Panc1 (cell line): ENCODE results near the gene UBE3B. TPM values are rescaled to one million over a fixed set of nuclear protein-coding genes. Genes with fewer than 3 reads are reported as not detected.

Source experiments
- ATAC-seq: fragments of 200-7000 bp; cut with Tn5 transposase; 2 replicates; pipeline ENCODE4 v1.9.1; 2020; ENCODE audit warnings: mild to moderate bottlenecking, moderate library complexity
- BruUV-seq: library from RNA; stranded (reverse); fragments of 400-500 nt; replicated peaks from 2 replicates; lab custom pipeline; 2021; lab: Mats Ljungman, UMichigan
- CTCF ChIA-PET: fragments of 300-600 bp; sonication (Branson Sonifier 250); formaldehyde crosslinking; loops from one replicate; lab custom pipeline; 2022; ENCODE audit warnings: antibody characterized with exemption; lab: Charles Lee
- POLR2A ChIA-PET: fragments of 300-600 bp; sonication (Branson Sonifier 250); formaldehyde crosslinking; loops from one replicate; lab custom pipeline; 2022; ENCODE audit warnings: antibody characterized with exemption; lab: Charles Lee
- DNase-seq: peaks from one replicate; pipeline ENCODE4 v3.0.0-alpha.2; 2010; ENCODE audit warnings: low read depth, low spot score
- H3K27ac ChIP-seq: 2 replicates; pipeline ENCODE4 v1.5.1; 2011; ENCODE audit warnings: mild to moderate bottlenecking, low read length, inconsistent platforms
- H3K27me3 ChIP-seq: fragments of 200-500 bp; sonication (Bioruptor generic); 2 replicates; pipeline ENCODE4 v1.6.0; 2014; ENCODE audit warnings: low read length, inconsistent platforms; ENCODE audit not compliant: control insufficient read depth, insufficient read depth
- H3K36me3 ChIP-seq: fragments of 200-500 bp; sonication (Bioruptor generic); 2 replicates; pipeline ENCODE4 v1.5.1; 2014; ENCODE audit warnings: inconsistent platforms, mild to moderate bottlenecking, low read length, moderate library complexity; ENCODE audit not compliant: control insufficient read depth, insufficient read depth
- H3K4me1 ChIP-seq: 2 replicates; pipeline ENCODE4 v1.5.1; 2011; ENCODE audit warnings: inconsistent platforms, mild to moderate bottlenecking, low read length, moderate library complexity; ENCODE audit not compliant: control insufficient read depth, insufficient read depth
- H3K4me3 ChIP-seq, 2 experiments: 2 replicates each; pipeline ENCODE4 v1.5.1; 2011 to 2012; ENCODE audit warnings: low read depth in 2 of 2, low read length in 2 of 2, mild to moderate bottlenecking in 2 of 2, inconsistent platforms in 1 of 2, moderate library complexity in 1 of 2
- H3K9me3 ChIP-seq: fragments of 200-500 bp; sonication (Bioruptor generic); 2 replicates; pipeline ENCODE4 v1.5.1; 2014; ENCODE audit warnings: low read depth, mild to moderate bottlenecking, inconsistent platforms, low read length, moderate library complexity; ENCODE audit not compliant: control insufficient read depth, insufficient read depth
- CTCF ChIP-seq: fragments of 450-650 bp; IDR thresholded peaks from 2 replicates; pipeline ENCODE4 v1.5.1; 2017; ENCODE audit warnings: mild to moderate bottlenecking
- POLR2AphosphoS5 ChIP-seq: IDR thresholded peaks from 2 replicates; pipeline ENCODE4 v1.6.1; 2012; ENCODE audit warnings: mild to moderate bottlenecking, low read depth, low read length, moderate library complexity
- REST ChIP-seq, 2 experiments: IDR thresholded peaks; 2 replicates each; pipeline ENCODE4 v1.6.1; 2011 to 2012; ENCODE audit warnings: low read depth in 2 of 2, control low read depth in 1 of 2, low read length in 1 of 2, mild to moderate bottlenecking in 1 of 2, moderate library complexity in 1 of 2; ENCODE audit not compliant: insufficient read depth in 1 of 2
- SIN3A ChIP-seq: IDR thresholded peaks from 2 replicates; pipeline ENCODE4 v1.6.1; 2012; ENCODE audit warnings: low read depth, mild to moderate bottlenecking, low read length, moderate library complexity, borderline replicate concordance; ENCODE audit not compliant: insufficient read depth
- TCF7L2 ChIP-seq: IDR thresholded peaks from 2 replicates; pipeline ENCODE4 v1.6.1; 2011; ENCODE audit warnings: mild to moderate bottlenecking, low read depth, low read length, inconsistent platforms
- in situ Hi-C: cut with HindIII; loops from 2 replicates; pipeline ENCODE4 v1.10.0; 2016; ENCODE audit warnings: low sequenced_read_pairs, low pct_unique_long_range_greater_than_20kb
- intact Hi-C: fragments of 100-400 bp; cut with micrococcal nuclease; formaldehyde crosslinking; loops from one replicate; pipeline ENCODE4 v1.10.0; 2022; ENCODE audit not compliant: unreplicated experiment
- total RNA-seq: library from RNA; stranded (reverse); gene quantifications from one replicate; pipeline ENCODE4 v1.2.1, GENCODE V29; 2021; ENCODE audit not compliant: unreplicated experiment

UBE3B gene
- total RNA-seq, 1 experiment from 2014 or later: 38.9 TPM

- CTCF ChIA-PET: no interaction called here
- POLR2A ChIA-PET: no interaction called here
- TF ChIP-seq CTCF (no peak), SIN3A (no peak), POLR2AphosphoS5 (no peak), REST (IDR thresholded peaks at IDR 0.05; ENCODE audit: insufficient read depth in 1 of 2, low read depth in 2 of 2, low read length in 1 of 2) (no peak), TCF7L2 (no peak)
- intact Hi-C loops (no loop called here), in situ Hi-C loops (no loop called here)
- no TSS peak for BruUV-seq
- H3K36me3 ChIP-seq: peaks cover 3% of the 10 kb centered on the region
- H3K4me1 ChIP-seq: no peaks in the 10 kb centered on the region
- no peaks in the 10 kb centered on the region for H3K9me3 ChIP-seq
- DNase-seq (no peak), ATAC-seq (no peak)
- no peak overlapping the region for H3K4me3 ChIP-seq
- no peaks in the 10 kb centered on the region for H3K27me3 ChIP-seq
- no peak overlapping the region for H3K27ac ChIP-seq
These were observed 103.9 kb downstream of the UBE3B start for GRCh38 chr12:109581334-109581691.

- no peak for DNase-seq
- Histone ChIP-seq H3K27ac (no peak overlapping the region), H3K9me3 (no peaks in the 10 kb centered on the region), H3K4me1 (no peaks in the 10 kb centered on the region), H3K27me3 (no peaks in the 10 kb centered on the region), H3K36me3 (peaks cover 3% of the 10 kb centered on the region), H3K4me3 (no peak overlapping the region)
- ChIA-PET CTCF (no interaction called here), POLR2A (no interaction called here)
- no peak for TF ChIP-seq REST (IDR thresholded peaks at IDR 0.05; ENCODE audit: insufficient read depth in 1 of 2, low read depth in 2 of 2, low read length in 1 of 2)
- intact Hi-C loops (no loop called here), in situ Hi-C loops (no loop called here)
- ATAC-seq: peak; percentile 50
- BruUV-seq: no TSS peak
These were observed 104.4 kb downstream of the UBE3B start for GRCh38 chr12:109581856-109582255.
